ENCODE measurements around the gene JAK1.
"Not testable (repeated sequence)": the region's sequence is repeated elsewhere in the genome, so short reads cannot be mapped to it uniquely, and the experiment has no call there.

Gene JAK1

GRCh38 chr1:64966158-64966971 is at the start of gene JAK1:
Gene JAK1, minus strand, starts transcription at chr1:64966549. Its CDS starts 80,285 bp downstream, at chr1:64886264.
- DNase-seq, result peak; percentile 79

GRCh38 chr1:65014321-65014720 is 48.0 kb upstream of the JAK1 start:
- no peak for DNase-seq

GRCh38 chr1:65011983-65012382 is 45.6 kb upstream of the JAK1 start:
- peak; percentile 28 for DNase-seq

GRCh38 chr1:65009724-65010420 is 43.5 kb upstream of the JAK1 start:
- DNase-seq, result no peak

GRCh38 chr1:65009176-65009575 is 42.8 kb upstream of the JAK1 start:
- no peak for DNase-seq

- no peak for DNase-seq
These were observed 40.5 kb upstream of the JAK1 start for GRCh38 chr1:65006806-65007205.

DNA sequence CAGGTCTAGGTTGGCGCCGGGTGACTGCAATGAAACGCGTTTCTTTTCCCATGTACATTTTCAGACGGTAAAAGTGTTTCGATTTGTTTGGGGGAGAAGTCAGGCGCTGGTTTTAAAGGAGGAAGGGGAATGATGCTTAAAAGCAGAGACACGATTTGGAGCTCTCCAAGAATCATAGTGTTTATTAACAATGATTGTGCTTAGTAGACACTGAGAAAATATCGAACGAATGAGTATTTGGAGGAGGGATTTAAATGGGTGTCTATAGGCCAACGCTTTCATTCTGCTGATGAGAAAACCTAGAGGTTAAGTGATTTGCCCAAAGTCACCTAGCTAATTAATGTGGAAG is 36.9 kb upstream of the JAK1 start:
- DNase-seq, result no peak

GRCh38 chr1:65002508-65003315 is 36.4 kb upstream of the JAK1 start:
- DNase-seq, result no peak

DNA sequence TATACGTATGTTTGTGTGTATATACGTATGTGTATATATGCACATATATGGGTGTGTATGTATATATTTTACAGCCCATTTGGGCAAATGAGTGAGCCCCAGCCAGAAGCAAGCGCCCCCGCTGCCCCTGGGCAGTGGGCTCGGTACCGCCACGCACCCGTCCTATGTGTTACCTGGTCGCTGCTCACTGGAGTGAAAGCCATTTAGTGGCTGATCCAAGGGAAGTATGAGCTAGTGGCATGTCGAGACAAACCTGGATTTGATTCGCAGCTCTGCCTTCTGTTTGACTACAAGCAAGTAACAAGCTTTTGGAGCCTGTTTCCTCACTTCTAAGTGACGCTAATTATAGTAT is 35.8 kb upstream of the JAK1 start:
- DNase-seq, result no peak

GRCh38 chr1:65001231-65001792 is 35.0 kb upstream of the JAK1 start:
- no peak for DNase-seq

DNA sequence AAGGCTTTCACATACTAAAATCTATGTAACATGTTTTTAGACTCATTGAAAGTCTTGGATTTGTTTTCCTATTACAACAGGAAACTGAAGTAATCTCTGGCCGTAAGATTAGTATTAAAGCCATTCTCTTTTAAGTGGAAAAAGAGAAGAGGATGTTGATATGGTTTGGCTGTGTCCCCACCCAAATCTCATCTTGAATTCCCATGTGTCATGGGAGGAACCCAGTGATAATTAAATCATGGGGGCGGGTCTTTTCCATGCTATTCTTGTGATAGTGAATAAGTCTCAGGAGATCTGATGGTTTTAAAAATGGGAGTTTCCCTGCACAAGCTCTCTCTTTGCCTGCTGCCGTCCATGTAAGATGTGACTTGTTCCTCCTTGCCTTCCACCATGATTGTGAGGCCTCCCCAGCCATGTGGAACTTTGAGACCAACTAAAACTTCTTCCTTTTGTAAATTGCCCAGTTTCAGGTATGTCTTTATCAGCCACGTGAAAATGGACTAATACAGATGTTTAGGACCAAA is 32.1 kb upstream of the JAK1 start:
- DNase-seq, result not testable (repeated sequence)

DNA sequence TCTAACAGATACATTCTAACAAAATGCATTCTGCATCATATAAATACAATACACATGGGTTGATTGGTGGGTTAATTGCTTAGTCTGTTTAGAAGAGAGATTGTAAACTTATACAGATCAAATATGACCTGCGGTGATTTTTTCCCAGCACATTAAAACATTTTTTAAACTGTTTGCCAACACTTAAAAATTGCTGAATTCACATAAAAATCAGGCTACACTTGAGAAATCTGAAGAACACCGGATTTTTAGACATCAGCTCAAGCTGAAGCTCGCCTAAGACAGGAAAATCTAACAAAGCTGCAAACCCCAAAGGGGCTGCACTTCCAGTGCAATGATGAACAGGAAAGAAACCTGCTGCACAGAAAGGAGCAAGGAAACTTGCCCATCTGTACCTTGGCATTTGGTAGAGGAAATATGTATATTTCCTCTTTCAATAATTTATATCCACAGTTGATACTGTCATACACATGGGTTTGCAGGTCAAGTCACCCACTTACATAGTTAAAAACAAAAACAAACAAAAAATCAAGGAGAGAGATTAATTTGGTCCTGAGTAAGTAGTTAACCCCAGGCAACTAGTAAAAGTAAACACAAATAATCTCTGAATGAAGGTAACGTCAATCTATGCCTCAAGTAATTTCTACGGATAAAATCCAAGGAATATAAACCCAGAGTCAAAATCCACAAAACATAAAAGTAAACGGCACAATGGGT is 30.4 kb upstream of the JAK1 start:
- no peak for DNase-seq

DNA sequence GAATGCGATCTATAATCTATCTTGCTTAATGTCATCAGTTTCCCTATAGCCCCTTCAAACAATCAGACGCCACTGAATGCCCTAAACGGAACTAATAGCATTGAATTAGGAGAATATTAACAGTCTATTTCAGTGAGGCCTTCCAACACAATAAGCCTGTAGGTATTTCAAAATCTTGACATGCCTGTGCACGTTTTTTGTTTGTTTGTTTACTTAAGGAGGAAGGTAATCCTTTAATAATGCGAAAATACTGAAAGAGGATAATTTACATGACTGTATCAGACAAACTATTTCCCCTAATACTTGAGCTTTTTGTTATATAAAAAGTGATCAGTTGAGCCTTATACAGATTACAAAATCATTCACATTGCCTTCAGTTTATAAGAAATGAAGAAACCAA is 29.0 kb upstream of the JAK1 start:
- no peak for DNase-seq

DNA sequence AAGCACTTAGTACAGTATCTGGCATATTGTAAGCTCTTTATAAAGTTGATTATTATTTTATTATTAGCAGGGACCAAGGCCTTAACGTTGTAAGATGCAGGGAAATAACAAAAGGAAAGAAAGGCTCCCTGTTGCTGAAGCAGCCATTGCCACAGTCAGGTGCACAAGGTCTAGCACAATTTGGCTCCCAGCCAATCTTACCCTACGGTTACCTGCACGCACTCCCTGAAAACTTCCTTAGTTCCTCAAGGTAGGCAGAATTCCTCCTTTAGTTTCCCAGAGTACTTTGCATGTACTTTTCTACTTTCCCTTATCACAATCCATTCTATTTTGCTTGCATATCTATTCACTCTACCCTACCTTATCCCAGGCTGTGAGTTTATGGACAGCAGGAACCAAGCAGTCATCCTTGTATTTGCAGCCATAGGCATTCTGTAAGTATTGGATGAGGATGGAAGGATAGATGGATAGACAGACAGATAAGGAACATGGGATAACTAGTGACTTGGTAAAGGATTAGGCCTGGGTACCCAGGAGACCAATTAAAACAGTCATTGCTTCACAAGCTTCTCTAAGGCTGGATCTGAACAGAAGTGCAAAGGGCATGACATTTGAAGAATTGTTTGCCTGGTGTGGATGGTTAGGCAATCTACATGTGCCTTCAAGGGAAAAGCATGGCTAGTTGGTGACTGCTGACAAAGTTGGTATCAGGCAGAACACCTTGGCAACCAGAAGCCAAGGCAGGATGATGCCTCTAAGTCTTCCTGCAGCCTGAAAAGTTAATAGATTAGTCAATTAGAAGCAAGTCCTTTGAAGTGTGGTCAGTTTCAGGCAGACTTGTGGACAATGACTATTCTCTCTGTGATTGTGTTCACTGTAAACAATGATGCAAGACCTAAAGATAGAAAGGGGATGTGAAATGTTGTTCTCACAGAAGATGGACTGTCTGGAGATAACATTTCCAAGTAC is 20.8 kb upstream of the JAK1 start:
- no peak for DNase-seq

GRCh38 chr1:64984737-64985136 is 18.4 kb upstream of the JAK1 start:
- DNase-seq, result no peak

GRCh38 chr1:64984106-64984505 is 17.8 kb upstream of the JAK1 start:
- DNase-seq, result no peak

GRCh38 chr1:64983110-64983509 is 16.8 kb upstream of the JAK1 start:
- no peak for DNase-seq

DNA sequence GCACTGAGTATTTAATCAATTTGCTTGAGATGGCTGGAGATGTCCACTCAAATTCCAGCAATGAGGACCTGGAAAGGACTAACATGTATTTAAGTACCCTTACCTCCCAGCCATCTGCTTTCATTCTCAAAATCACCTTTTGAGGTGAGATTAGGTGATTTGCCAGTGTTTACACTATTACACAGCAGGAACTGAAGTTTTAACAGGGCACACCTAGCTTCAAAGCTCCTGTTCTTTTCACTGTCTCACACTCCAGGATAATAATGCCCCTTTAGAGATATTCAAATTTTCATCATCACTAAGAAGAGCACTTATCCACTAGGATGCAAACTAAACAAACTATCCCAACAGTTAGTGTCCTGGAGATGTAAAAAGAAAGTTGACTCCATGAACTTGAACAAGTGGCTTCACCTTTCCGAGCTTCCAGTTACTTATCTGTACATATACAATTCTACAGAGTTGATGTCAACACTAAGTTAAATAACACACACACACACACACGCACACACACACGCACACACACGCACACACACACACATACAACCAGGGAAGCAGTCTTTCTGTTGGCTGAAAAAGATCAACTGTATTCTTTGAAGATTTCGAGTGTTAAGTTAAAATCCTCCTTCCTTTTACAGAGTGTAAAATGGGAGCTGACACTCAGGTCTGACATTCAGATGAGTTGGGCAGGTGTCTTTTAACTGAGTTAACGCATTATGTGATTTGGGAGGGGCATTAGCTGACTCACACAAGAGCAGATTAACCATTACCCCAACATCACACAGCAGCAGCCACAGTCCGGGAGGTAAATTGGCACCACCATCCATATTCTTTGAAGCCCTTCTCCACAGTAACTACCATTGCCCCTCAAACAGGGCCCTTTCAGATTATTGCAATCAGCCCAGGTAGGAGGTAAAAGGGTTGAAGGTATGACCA is 15.5 kb upstream of the JAK1 start:
- DNase-seq, result no peak

DNA sequence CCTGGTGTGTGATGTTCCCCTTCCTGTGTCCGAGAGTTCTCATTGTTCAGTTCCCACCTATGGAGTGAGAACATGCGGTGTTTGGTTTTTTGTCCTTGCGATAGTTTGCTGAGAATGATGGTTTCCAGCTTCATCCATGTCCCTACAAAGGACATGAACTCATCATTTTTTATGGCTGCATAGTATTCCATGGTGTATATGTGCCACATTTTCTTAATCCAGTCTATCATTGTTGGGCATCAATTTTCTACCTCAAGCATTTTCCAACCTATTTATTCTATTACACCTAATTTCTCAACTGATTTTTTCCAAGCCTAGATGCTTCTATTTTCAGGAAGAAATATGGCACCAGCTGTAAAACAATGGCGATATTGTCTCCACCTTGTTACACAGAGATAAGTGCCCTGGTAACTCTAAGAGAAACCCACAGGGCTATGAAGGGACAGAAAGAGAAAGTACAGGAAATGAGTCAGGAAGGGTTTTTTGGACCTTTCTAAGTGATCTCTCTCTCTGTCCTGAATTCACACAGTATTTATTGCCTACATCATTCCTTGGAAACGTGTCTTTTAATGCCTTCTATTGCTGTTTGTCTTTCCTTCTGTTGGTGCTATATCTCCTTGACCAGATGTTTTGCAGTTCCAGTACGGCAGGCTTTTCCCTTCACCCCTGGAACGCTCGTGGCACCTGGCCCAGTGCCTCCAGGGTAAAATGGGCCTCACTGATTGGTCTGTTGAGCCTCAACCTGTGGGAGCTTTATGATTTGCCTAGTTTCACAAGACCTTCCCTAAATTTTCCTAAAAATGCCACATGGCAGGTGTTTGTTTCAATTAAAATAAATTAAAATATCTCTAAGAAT is 14.6 kb upstream of the JAK1 start:
- no peak for DNase-seq

Measured in GDM1 (cell line).